Measurements from ENCODE around the gene LRP6. TPM values are rescaled to one million over a fixed set of nuclear protein-coding genes. Genes with fewer than 3 reads are reported as not detected.

LRP6 gene
- total and polyA plus RNA-seq, 10 of the 15 experiments (the other 5 are each of a cell fraction or from before 2014, with no cell fraction given) = 1.5 to 14.9 (median 6.1) TPM

DNA sequence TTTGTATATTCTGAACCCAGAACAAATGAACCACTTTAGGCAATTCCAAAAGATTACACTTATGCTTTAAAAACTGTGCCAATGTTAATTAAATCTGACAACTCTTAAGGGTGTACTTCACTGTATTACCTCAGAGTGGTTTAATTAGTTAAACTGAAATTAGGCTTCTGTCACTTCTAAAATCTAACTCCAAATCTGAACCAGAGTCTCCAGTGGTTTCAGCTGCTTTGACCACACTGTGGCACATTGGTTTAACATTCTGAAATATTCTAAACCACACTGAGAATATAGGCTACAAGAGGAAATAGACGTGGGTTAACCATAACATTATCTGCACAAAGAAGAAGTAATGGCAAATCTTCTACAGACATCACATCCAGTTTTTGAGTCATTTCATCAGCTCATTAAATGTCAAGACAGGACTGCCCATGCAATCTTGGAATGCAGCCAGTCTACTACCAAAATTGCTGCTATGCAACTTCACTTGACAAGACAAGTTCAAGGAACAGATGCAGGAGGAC, 94.8 kb downstream of the LRP6 start (continued):
- TF ChIP-seq, protein P1, sequence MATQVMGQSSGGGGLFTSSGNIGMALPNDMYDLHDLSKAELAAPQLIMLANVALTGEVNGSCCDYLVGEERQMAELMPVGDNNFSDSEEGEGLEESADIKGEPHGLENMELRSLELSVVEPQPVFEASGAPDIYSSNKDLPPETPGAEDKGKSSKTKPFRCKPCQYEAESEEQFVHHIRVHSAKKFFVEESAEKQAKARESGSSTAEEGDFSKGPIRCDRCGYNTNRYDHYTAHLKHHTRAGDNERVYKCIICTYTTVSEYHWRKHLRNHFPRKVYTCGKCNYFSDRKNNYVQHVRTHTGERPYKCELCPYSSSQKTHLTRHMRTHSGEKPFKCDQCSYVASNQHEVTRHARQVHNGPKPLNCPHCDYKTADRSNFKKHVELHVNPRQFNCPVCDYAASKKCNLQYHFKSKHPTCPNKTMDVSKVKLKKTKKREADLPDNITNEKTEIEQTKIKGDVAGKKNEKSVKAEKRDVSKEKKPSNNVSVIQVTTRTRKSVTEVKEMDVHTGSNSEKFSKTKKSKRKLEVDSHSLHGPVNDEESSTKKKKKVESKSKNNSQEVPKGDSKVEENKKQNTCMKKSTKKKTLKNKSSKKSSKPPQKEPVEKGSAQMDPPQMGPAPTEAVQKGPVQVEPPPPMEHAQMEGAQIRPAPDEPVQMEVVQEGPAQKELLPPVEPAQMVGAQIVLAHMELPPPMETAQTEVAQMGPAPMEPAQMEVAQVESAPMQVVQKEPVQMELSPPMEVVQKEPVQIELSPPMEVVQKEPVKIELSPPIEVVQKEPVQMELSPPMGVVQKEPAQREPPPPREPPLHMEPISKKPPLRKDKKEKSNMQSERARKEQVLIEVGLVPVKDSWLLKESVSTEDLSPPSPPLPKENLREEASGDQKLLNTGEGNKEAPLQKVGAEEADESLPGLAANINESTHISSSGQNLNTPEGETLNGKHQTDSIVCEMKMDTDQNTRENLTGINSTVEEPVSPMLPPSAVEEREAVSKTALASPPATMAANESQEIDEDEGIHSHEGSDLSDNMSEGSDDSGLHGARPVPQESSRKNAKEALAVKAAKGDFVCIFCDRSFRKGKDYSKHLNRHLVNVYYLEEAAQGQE (IDR thresholded peaks at IDR 0.05; ENCODE audit: low read depth, low read length) = no peak
- TF ChIP-seq ZNF384 (IDR thresholded peaks at IDR 0.05; ENCODE audit: borderline replicate concordance, low read depth, low read length) (no peak), JUNB (IDR thresholded peaks at IDR 0.05) (peak; percentile 68), BCL11A (IDR thresholded peaks at IDR 0.05; ENCODE audit: low read depth, low read length) (peak; percentile 84; the same call in 1 of the 2 replicates), BRCA1 (IDR thresholded peaks at IDR 0.05; ENCODE audit: low read depth, low read length) (no peak), HDAC2 (IDR thresholded peaks at IDR 0.05) (no peak), EED (IDR thresholded peaks at IDR 0.05; ENCODE audit: low read depth) (peak; percentile 53; the same call in 1 of the 2 replicates), CHD1 (IDR thresholded peaks at IDR 0.05; ENCODE audit: low read depth, low read length) (no peak), NR2C2 (IDR thresholded peaks at IDR 0.05; ENCODE audit: borderline replicate concordance, control insufficient read depth, insufficient read length, low read depth) (no peak), HCFC1 (IDR thresholded peaks at IDR 0.05; ENCODE audit: low read length) (no peak), POLR2AphosphoS5 (IDR thresholded peaks at IDR 0.05; ENCODE audit: low read length) (no peak), EP300 (IDR thresholded peaks at IDR 0.05; ENCODE audit: borderline replicate concordance in 1 of 2, control insufficient read depth in 1 of 2, low read depth in 2 of 2, low read length in 2 of 2) (peak; percentile 69 to 76; a peak in 3 of 4 replicates), GATAD2B (conservative IDR thresholded peaks at IDR 0.05; ENCODE audit: low read depth) (0 out of 2 replicates have a peak, but pooled peaks have one; percentile 27), SRF (IDR thresholded peaks at IDR 0.05; ENCODE audit: low read depth in 2 of 2, low read length in 2 of 2) (no peak), BACH1 (IDR thresholded peaks at IDR 0.05; ENCODE audit: borderline replicate concordance) (peak; percentile 70; the same call in 1 of the 2 replicates)
- TF ChIP-seq, protein P2, sequence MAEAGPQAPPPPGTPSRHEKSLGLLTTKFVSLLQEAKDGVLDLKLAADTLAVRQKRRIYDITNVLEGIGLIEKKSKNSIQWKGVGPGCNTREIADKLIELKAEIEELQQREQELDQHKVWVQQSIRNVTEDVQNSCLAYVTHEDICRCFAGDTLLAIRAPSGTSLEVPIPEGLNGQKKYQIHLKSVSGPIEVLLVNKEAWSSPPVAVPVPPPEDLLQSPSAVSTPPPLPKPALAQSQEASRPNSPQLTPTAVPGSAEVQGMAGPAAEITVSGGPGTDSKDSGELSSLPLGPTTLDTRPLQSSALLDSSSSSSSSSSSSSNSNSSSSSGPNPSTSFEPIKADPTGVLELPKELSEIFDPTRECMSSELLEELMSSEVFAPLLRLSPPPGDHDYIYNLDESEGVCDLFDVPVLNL (IDR thresholded peaks at IDR 0.05; ENCODE audit: low read depth, low read length) = no peak
- TF ChIP-seq, protein P3, sequence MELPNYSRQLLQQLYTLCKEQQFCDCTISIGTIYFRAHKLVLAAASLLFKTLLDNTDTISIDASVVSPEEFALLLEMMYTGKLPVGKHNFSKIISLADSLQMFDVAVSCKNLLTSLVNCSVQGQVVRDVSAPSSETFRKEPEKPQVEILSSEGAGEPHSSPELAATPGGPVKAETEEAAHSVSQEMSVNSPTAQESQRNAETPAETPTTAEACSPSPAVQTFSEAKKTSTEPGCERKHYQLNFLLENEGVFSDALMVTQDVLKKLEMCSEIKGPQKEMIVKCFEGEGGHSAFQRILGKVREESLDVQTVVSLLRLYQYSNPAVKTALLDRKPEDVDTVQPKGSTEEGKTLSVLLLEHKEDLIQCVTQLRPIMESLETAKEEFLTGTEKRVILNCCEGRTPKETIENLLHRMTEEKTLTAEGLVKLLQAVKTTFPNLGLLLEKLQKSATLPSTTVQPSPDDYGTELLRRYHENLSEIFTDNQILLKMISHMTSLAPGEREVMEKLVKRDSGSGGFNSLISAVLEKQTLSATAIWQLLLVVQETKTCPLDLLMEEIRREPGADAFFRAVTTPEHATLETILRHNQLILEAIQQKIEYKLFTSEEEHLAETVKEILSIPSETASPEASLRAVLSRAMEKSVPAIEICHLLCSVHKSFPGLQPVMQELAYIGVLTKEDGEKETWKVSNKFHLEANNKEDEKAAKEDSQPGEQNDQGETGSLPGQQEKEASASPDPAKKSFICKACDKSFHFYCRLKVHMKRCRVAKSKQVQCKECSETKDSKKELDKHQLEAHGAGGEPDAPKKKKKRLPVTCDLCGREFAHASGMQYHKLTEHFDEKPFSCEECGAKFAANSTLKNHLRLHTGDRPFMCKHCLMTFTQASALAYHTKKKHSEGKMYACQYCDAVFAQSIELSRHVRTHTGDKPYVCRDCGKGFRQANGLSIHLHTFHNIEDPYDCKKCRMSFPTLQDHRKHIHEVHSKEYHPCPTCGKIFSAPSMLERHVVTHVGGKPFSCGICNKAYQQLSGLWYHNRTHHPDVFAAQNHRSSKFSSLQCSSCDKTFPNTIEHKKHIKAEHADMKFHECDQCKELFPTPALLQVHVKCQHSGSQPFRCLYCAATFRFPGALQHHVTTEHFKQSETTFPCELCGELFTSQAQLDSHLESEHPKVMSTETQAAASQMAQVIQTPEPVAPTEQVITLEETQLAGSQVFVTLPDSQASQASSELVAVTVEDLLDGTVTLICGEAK (IDR thresholded peaks at IDR 0.05; ENCODE audit: borderline replicate concordance) = no peak
- TF ChIP-seq, protein P4, sequence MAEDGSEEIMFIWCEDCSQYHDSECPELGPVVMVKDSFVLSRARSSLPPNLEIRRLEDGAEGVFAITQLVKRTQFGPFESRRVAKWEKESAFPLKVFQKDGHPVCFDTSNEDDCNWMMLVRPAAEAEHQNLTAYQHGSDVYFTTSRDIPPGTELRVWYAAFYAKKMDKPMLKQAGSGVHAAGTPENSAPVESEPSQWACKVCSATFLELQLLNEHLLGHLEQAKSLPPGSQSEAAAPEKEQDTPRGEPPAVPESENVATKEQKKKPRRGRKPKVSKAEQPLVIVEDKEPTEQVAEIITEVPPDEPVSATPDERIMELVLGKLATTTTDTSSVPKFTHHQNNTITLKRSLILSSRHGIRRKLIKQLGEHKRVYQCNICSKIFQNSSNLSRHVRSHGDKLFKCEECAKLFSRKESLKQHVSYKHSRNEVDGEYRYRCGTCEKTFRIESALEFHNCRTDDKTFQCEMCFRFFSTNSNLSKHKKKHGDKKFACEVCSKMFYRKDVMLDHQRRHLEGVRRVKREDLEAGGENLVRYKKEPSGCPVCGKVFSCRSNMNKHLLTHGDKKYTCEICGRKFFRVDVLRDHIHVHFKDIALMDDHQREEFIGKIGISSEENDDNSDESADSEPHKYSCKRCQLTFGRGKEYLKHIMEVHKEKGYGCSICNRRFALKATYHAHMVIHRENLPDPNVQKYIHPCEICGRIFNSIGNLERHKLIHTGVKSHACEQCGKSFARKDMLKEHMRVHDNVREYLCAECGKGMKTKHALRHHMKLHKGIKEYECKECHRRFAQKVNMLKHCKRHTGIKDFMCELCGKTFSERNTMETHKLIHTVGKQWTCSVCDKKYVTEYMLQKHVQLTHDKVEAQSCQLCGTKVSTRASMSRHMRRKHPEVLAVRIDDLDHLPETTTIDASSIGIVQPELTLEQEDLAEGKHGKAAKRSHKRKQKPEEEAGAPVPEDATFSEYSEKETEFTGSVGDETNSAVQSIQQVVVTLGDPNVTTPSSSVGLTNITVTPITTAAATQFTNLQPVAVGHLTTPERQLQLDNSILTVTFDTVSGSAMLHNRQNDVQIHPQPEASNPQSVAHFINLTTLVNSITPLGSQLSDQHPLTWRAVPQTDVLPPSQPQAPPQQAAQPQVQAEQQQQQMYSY (CRISPR knock-in tag; IDR thresholded peaks at IDR 0.05) = no peak

Data from GM12878 (cell line).